GM12865 (cell line): ENCODE measurements around the gene SAFB.
"Not testable (repeated sequence)": the region's sequence is repeated elsewhere in the genome, so short reads cannot be mapped to it uniquely, and the experiment has no call there.

Experiments used
- DNase-seq: peaks from one replicate; pipeline ENCODE4 v3.0.0; 2010; ENCODE audit warnings: low read depth
- H3K4me3 ChIP-seq: 2 replicates; pipeline ENCODE4 v1.5.1; 2011; ENCODE audit warnings: mild to moderate bottlenecking, low read depth, low read length, control low read depth
- CTCF ChIP-seq: IDR thresholded peaks from 2 replicates; pipeline ENCODE4 v1.5.1; 2011; ENCODE audit warnings: low read length, control low read depth, low read depth, inconsistent platforms; ENCODE audit not compliant: insufficient read depth; ENCODE audit errors: missing control alignments

SAFB gene

GRCh38 chr19:5697022-5697889 lies 74.4 kb downstream of the SAFB start:
- no peak for TF ChIP-seq CTCF
- no peak overlapping the region for H3K4me3 ChIP-seq
- peak; percentile 21 for DNase-seq

GRCh38 chr19:5697890-5698634 lies 75.2 kb downstream of the SAFB start:
- TF ChIP-seq CTCF = no peak
- H3K4me3 ChIP-seq = no peak overlapping the region
- DNase-seq = peak; percentile 10

GRCh38 chr19:5698635-5699422 lies 75.9 kb downstream of the SAFB start:
- no peak overlapping the region for H3K4me3 ChIP-seq
- DNase-seq = peak; percentile 12
- TF ChIP-seq CTCF = no peak

GRCh38 chr19:5700455-5701092 lies 77.7 kb downstream of the SAFB start:
- peak; percentile 6 for DNase-seq
- TF ChIP-seq CTCF = no peak

GRCh38 chr19:5702053-5702410 lies 79.1 kb downstream of the SAFB start:
- DNase-seq, H3K4me3 ChIP-seq: not testable (repeated sequence)

More at GRCh38 chr19:5700455-5701092, 77.7 kb downstream of the SAFB start:
- H3K4me3 ChIP-seq = no peak overlapping the region

GRCh38 chr19:5703819-5704818 lies 81.2 kb downstream of the SAFB start:
- no peak for DNase-seq
- H3K4me3 ChIP-seq = no peak overlapping the region
- no peak for TF ChIP-seq CTCF
